Neural cell (in vitro differentiated cells): ENCODE results near the gene RHOBTB1. TPM values are rescaled to one million over a fixed set of nuclear protein-coding genes. Genes with fewer than 3 reads are reported as not detected.

Experiments
- H2AFZ ChIP-seq: fragments of 200-600, 300-800 bp; sonication (generic), shearing (Covaris generic); 2 replicates; pipeline ENCODE4 v1.6.0; 2014; ENCODE audit warnings: low read depth, mild to moderate bottlenecking, antibody characterized with exemption, low read length, moderate library complexity
- H3F3A ChIP-seq: fragments of 200-600 bp; shearing (Covaris generic); 2 replicates; pipeline ENCODE4 v1.6.1; 2016; ENCODE audit warnings: mild to moderate bottlenecking, moderate library complexity, mixed read lengths, antibody characterized with exemption, low read length; ENCODE audit not compliant: insufficient read depth, poor library complexity, severe bottlenecking
- H3K27ac ChIP-seq: fragments of 200-600, 300-800 bp; sonication (generic), shearing (Covaris generic); 2 replicates; pipeline ENCODE4 v1.5.1; 2014; ENCODE audit warnings: mild to moderate bottlenecking, low read length, moderate library complexity
- H3K27me3 ChIP-seq: fragments of 300-800, 200-600 bp; sonication (generic), shearing (Covaris generic); 2 replicates; pipeline ENCODE4 v1.6.0; 2014; ENCODE audit warnings: mild to moderate bottlenecking, low read depth, low read length, moderate library complexity; ENCODE audit not compliant: insufficient read depth
- H3K36me3 ChIP-seq: fragments of 300-800, 200-600 bp; sonication (generic), shearing (Covaris generic); 2 replicates; pipeline ENCODE4 v1.5.1; 2014; ENCODE audit warnings: mild to moderate bottlenecking, antibody characterized with exemption, low read length, moderate library complexity; ENCODE audit not compliant: insufficient read depth
- H3K4me2 ChIP-seq: fragments of 300-800, 200-600 bp; sonication (generic), shearing (Covaris generic); 2 replicates; pipeline ENCODE4 v1.6.0; 2014; ENCODE audit warnings: mild to moderate bottlenecking, low read length
- H3K4me3 ChIP-seq: fragments of 300-800, 200-600 bp; sonication (generic), shearing (Covaris generic); 2 replicates; pipeline ENCODE4 v1.5.1; 2014; ENCODE audit warnings: mild to moderate bottlenecking, low read length, moderate library complexity
- H3K79me2 ChIP-seq: fragments of 200-600 bp; shearing (Covaris generic); replicated peaks from 2 replicates; pipeline ENCODE4 v1.6.0; 2014; ENCODE audit warnings: mild to moderate bottlenecking, low read length, moderate library complexity; ENCODE audit not compliant: insufficient read depth
- H3K9ac ChIP-seq: fragments of 300-800, 200-600 bp; sonication (generic), shearing (Covaris generic); 2 replicates; pipeline ENCODE4 v1.6.1; 2016; ENCODE audit warnings: mild to moderate bottlenecking, low read length, mixed read lengths
- H3K9me2 ChIP-seq: fragments of 200-600 bp; shearing (Covaris generic); 2 replicates; pipeline ENCODE4 v1.6.1; 2016; ENCODE audit warnings: mild to moderate bottlenecking, low read length, mixed read lengths; ENCODE audit not compliant: insufficient read depth
- H3K9me3 ChIP-seq: fragments of 200-600, 300-800 bp; sonication (generic), shearing (Covaris generic); 2 replicates; pipeline ENCODE4 v1.6.1; 2016; ENCODE audit warnings: mild to moderate bottlenecking, mixed run types, low read length, moderate library complexity, mixed read lengths
- H4K20me1 ChIP-seq: fragments of 200-600 bp; shearing (Covaris generic); 2 replicates; pipeline ENCODE4 v1.6.1; 2016; ENCODE audit warnings: mild to moderate bottlenecking, mixed run types; ENCODE audit not compliant: insufficient read depth
- CTCF ChIP-seq: fragments of 450-650 bp; IDR thresholded peaks from 2 replicates; pipeline ENCODE4 v1.5.1; 2014; ENCODE audit warnings: antibody characterized with exemption, mild to moderate bottlenecking, moderate library complexity; ENCODE audit not compliant: poor library complexity, severe bottlenecking
- EP300 ChIP-seq: fragments of 450-650 bp; conservative IDR thresholded peaks from 2 replicates; pipeline ENCODE4 v1.6.1; 2014; ENCODE audit warnings: antibody characterized with exemption, mild to moderate bottlenecking, moderate library complexity; ENCODE audit not compliant: poor library complexity, severe bottlenecking
- EZH2 ChIP-seq: fragments of 200-600, 300-800 bp; shearing (Covaris generic), sonication (generic); IDR thresholded peaks from 2 replicates; pipeline ENCODE4 v1.6.1; 2014; ENCODE audit warnings: antibody characterized with exemption, low read length, borderline replicate concordance, mild to moderate bottlenecking; ENCODE audit not compliant: insufficient read depth, poor library complexity, severe bottlenecking
- MXI1 ChIP-seq: fragments of 450-650 bp; conservative IDR thresholded peaks from 2 replicates; pipeline ENCODE4 v1.6.1; 2014; ENCODE audit warnings: antibody characterized with exemption, mild to moderate bottlenecking; ENCODE audit not compliant: poor library complexity, severe bottlenecking
- POLR2AphosphoS5 ChIP-seq: IDR thresholded peaks from 2 replicates; pipeline ENCODE4 v1.6.1; 2012
- RAD21 ChIP-seq: fragments of 450-650 bp; conservative IDR thresholded peaks from 2 replicates; pipeline ENCODE4 v1.6.1; 2014; ENCODE audit warnings: antibody characterized with exemption, mild to moderate bottlenecking, moderate library complexity
- REST ChIP-seq: IDR thresholded peaks from 2 replicates; pipeline ENCODE4 v1.6.1; 2012; ENCODE audit warnings: borderline replicate concordance
- SMC3 ChIP-seq: fragments of 450-650 bp; conservative IDR thresholded peaks from 2 replicates; pipeline ENCODE4 v1.6.1; 2014; ENCODE audit warnings: antibody characterized with exemption, mild to moderate bottlenecking, moderate library complexity; ENCODE audit not compliant: poor library complexity
- TAF1 ChIP-seq: IDR thresholded peaks from 2 replicates; pipeline ENCODE4 v1.6.1; 2012; ENCODE audit warnings: low read depth
- polyA plus RNA-seq: library from polyadenylated mRNA; depleted of rRNA; stranded (reverse); fragments of >200 nt; gene quantifications from 2 replicates; pipeline ENCODE4 v1.2.3, GENCODE V29; 2014

Gene RHOBTB1
- polyA plus RNA-seq, 1 donor from 2014 or later: 10.5 TPM

- H3K4me3 ChIP-seq: no peak overlapping the region
- H2AFZ ChIP-seq: no peak overlapping the region
- no peaks in the 10 kb centered on the region for H4K20me1 ChIP-seq
- no peaks in the 10 kb centered on the region for H3F3A ChIP-seq
- H3K27me3 ChIP-seq: no peaks in the 10 kb centered on the region
- no peaks in the 10 kb centered on the region for H3K36me3 ChIP-seq
- TF ChIP-seq TAF1 (no peak), EZH2 (no peak), REST (no peak), RAD21 (no peak), EP300 (no peak), POLR2AphosphoS5 (no peak), SMC3 (no peak), CTCF (no peak), MXI1 (no peak)
- H3K79me2 ChIP-seq: no peaks in the 10 kb centered on the region
- H3K9ac ChIP-seq: no peak overlapping the region
- no peaks in the 10 kb centered on the region for H3K9me3 ChIP-seq
- no peak overlapping the region for H3K27ac ChIP-seq
- H3K9me2 ChIP-seq: no peaks in the 10 kb centered on the region
- no peak overlapping the region for H3K4me2 ChIP-seq
Measured at GRCh38 chr10:60901561-60902235, 42.3 kb downstream of the RHOBTB1 start.

- H2AFZ ChIP-seq: no peak overlapping the region
- H3F3A ChIP-seq: no peaks in the 10 kb centered on the region
Measured at GRCh38 chr10:60899266-60899665, 44.7 kb downstream of the RHOBTB1 start.

More at GRCh38 chr10:60899266-60899665, 44.7 kb downstream of the RHOBTB1 start:
- H3K27ac ChIP-seq: no peak overlapping the region
- H3K79me2 ChIP-seq: no peaks in the 10 kb centered on the region
- H3K4me2 ChIP-seq: no peak overlapping the region
- no peaks in the 10 kb centered on the region for H3K9me3 ChIP-seq
- H3K4me3 ChIP-seq: no peak overlapping the region
- H3K36me3 ChIP-seq: no peaks in the 10 kb centered on the region
- H3K9me2 ChIP-seq: no peaks in the 10 kb centered on the region
- H3K9ac ChIP-seq: no peak overlapping the region
- no peaks in the 10 kb centered on the region for H4K20me1 ChIP-seq
- TF ChIP-seq TAF1: no peak
- no peak for TF ChIP-seq SMC3
- no peak for TF ChIP-seq POLR2AphosphoS5
- no peak for TF ChIP-seq RAD21
- TF ChIP-seq CTCF: no peak
- no peak for TF ChIP-seq REST
- H3K27me3 ChIP-seq: no peaks in the 10 kb centered on the region
